GM21360 (cell line): ENCODE data around the gene TNC.

Source experiments
- ATAC-seq: cut with Tn5 transposase; IDR thresholded peaks from one replicate; pipeline ENCODE4 v1.9.1; 2021; ENCODE audit warnings: mild to moderate bottlenecking, moderate library complexity; ENCODE audit not compliant: unreplicated experiment

The TNC gene

DNA sequence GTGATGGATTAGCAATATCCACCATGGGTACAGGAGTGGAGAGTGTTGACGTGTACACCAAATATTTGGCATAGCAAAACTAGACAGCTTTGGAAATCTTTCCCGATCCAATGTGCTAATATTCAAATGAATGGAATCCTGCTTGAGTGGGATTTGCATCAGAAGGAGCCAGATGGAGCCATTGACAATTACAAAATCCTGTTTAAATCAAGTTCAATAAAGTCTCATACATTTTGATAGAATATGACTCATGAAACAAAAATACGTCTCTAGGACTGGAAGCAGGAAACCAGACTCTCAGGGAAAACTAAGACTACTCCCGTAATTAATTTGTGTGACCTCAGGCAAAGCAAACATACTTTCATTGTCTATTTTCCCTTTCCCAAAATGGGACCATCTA is 13.0 kb downstream of the TNC start:
- ATAC-seq = no peak

GRCh38 chr9:115103746-115104477 is 14.0 kb downstream of the TNC start:
- no peak for ATAC-seq

GRCh38 chr9:115099901-115100300 is 18.1 kb downstream of the TNC start:
- no peak for ATAC-seq

DNA sequence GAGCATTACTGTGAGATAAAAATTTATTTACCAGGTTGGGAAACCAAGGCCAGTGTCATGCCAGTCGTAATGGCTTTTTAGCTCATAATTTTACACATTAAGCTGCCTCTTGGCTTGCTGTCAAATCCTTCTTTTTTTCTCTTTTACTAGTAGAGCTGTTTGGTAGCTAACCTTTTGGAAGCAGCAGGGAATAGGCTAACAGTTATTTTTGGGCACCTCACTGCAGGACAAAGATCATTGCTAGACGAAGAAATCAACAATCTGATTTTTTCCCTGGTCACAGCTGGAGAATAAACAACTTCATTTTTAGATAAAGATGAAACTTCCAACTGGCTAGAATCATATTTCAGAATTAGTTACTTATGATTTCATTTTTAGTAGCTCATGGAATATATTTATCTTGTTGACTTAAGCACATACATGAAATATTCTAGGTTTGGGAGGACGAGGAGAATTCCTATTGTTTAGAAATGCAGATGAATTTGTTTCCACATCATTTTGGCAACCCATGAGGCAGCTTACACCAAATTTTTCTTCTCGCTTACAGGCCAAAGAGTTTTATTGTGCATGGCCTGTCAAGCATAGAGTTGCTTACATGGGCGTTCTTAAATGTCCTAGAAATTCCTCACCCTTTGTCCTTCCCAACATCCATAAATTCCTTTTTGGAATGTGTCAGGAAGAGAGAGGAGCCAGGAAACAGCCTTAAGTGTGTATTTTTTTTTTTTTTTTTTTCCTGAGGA is 19.6 kb downstream of the TNC start:
- ATAC-seq = no peak

- ATAC-seq = no peak
Measured at GRCh38 chr9:115093520-115093919, 24.4 kb downstream of the TNC start.

GRCh38 chr9:115090486-115090885 is 27.5 kb downstream of the TNC start:
- ATAC-seq = no peak

DNA sequence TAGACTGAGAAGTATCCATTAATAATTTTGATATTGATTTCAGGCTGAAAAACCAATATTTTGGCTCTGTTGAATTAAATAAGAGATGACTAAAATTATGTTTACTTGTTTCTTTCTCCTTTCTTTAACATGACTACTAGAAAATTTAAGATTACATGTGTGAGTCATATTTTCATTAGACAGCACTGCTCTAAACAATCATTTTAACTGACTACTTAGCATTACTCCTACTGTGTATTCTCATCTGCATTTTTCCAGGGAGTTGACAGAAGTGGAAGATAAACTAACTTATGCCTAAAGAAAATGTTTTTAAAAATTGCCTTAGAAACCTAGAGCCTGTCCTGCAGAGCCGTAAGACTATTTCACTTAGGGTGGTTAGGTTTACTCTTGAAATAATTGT is 29.1 kb downstream of the TNC start:
- no peak for ATAC-seq

DNA sequence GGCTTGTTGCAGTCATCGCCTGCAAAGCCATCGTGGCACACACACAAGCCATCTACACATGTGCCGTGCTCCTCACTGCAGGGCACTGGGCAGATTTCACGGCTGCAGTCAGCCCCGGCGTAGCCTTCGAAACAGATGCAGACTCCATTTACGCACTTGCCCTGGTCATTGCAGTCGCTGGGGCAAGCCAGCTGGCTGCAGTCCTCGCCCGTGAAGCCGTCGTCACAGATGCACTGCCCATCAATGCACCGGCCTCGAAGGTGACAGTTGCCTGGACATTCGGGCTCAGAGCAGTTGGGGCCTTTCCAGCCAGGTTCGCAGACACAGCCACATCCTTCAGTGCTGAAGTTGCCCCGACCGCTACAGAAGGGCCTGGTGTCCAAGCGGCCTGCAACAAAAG is 31.1 kb downstream of the TNC start:
- ATAC-seq = no peak

- ATAC-seq = no peak
Measured at GRCh38 chr9:115086461-115086860, 31.5 kb downstream of the TNC start.

DNA sequence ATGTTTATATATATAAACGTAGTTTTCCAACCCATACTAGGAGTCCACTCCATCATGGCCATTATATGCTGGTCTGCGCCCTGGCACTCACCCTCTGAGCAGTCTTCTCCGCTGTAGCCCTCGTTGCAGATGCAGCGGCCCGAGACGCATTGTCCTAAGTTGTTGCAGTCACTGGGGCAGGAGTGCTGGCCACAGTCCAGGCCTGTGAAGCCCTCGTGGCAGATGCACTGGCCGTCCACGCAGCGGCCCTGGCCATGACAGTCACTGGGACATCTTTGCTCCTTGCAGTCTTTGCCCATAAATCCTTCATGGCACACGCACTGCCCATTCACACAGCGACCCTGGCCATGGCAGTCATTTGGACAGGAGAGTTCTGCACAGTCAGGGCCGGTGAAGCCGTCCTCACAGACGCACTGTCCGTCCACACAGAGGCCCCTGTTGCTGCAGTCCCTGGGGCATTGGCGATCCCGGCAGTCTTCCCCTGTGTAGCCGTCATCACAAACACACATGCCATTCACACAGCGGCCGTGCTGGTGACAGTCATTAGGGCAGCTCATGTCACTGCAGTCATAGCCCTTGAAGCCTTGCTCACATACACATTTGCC is 32.1 kb downstream of the TNC start:
- no peak for ATAC-seq

DNA sequence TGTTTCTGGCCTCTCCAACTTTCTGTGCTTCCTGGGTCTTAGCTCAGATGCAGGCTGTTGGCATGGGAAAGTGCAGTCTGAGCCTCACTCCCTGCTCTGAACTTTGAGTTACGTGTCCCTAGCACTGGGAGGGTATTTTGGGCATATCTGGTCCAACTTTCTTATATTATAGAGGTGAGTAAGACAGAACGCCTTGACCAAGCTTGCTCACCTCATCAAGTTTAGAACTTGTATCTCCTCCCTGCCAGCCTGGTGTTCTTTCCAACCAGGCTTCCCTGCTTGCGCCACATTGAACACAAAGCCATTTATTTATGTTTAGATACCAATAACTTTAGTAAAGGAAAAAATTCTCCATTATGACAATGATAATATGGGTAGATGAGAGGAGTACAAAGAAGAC is 33.2 kb downstream of the TNC start:
- no peak for ATAC-seq

DNA sequence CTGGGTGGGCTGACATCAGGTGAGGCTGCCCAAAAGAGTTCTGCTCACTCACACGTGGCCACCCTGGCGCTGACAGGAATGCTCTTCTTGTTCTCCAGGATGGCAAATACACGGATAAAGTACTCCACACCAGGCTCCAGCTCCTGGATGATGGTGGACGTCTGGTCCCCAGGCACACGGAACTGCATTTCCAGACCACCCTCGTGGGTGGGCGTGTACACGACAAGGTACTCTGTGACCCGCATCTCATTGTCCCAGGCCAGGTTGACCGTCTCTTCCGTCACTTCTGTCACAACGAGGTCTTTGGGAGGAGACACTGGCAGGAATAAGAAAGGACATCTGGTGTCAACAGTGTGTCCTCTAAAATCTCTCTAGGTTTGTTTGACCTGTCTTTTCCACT is 33.8 kb downstream of the TNC start:
- ATAC-seq = no peak

- ATAC-seq = no peak
Measured at GRCh38 chr9:115080242-115080641, 37.7 kb downstream of the TNC start.

GRCh38 chr9:115079156-115079555 is 38.8 kb downstream of the TNC start:
- no peak for ATAC-seq

GRCh38 chr9:115073456-115073855 is 44.5 kb downstream of the TNC start:
- no peak for ATAC-seq

- ATAC-seq = no peak
Measured at GRCh38 chr9:115071176-115071575, 46.8 kb downstream of the TNC start.

DNA sequence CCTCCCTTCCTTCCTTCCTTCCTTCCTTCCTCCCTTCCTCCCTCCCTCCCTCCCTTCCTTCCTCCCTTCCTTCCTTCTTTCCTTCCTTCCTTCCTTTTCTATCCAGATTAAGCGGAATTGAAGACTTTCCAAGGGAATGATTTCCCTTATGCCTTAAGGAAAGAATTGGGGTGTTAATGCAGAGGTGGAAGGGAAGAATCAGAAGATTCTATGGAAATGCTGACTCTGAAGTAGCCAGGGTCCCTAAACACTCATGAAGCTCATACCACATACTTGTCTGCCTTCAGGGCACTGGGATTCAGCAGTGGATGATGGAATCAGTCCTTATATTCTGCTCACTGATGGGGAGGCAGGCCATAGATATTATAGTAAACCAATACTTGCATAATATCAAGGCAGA is 48.2 kb downstream of the TNC start:
- ATAC-seq = no peak

- ATAC-seq = no peak
Measured at GRCh38 chr9:115069302-115069701, 48.7 kb downstream of the TNC start.

GRCh38 chr9:115068031-115068430 is 49.9 kb downstream of the TNC start:
- ATAC-seq = no peak

DNA sequence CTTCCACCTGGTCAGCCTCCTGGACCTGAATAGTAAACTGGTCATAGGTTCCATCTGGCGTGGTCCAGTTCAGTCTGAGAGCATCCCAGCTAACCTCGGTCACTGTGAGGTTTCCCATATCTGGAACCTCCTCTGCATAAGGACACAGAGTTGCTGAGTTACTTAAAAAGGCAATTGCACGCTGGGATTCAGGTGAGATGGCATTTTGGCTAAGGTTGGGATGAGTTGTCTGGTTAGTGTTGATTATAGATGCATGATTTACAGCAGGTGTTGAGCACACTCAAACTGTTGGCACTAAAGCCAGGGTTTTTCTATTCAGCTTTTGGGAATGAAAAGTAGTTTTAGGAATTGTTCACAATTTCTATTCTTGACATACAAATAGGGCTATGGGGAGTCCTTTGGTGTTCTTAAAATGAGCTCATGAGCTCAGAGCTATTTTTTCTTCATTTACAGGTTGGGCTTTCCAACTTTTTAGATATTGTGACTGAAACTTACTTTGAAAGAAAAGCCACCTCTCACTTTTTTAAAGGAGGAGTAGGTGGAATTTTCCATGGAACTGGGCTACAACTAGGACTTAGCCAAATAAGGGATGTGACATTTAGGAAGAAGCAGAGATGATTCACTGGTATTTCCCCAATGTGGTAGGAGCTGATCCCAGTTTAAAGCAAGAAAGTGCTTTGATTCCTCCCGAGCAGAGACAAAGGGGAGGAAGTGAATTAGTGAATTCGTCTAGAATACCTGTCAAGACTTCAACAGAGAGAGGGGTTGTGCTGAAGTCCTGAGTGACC is 54.7 kb downstream of the TNC start:
- no peak for ATAC-seq

- ATAC-seq = no peak
Measured at GRCh38 chr9:115058684-115059315, 59.2 kb downstream of the TNC start.
